CD4-positive, alpha-beta T cell treated with Interferon gamma for 1 hour (primary cell): ENCODE measurements around the gene SYCP3.
A peak's percentile ranks its signal among the peaks of the same experiment; 100 is the strongest.
"Not testable (repeated sequence)": the region's sequence is repeated elsewhere in the genome, so short reads cannot be mapped to it uniquely, and the experiment has no call there.

Experiments
- DNase-seq: peaks from one replicate; pipeline ENCODE4 v3.0.0-alpha.2; 2020

Gene SYCP3

GRCh38 chr12:101759396-101760047, 20.3 kb upstream of the SYCP3 start:
- no peak for DNase-seq

DNA sequence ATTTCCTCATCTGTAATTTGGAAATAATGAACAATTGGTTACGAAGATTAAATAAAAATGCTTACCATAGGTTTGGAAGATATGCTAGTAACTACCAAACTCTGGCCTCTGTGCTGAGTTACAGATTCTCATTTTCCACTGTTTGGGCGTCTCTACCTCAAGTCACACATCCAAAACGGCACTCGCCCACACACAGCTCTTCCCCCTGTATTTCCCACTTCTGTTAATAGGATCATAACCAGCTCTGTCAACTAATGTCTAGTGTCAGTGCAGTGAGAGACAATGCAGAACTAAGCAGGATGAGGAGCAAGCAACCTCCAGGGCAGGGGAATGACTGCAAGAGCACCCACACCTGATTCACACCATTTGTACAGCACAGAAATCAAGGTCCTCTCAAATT, 10.9 kb upstream of the SYCP3 start:
- DNase-seq, result no peak

- DNase-seq, result no peak
Observed at GRCh38 chr12:101749657-101750056, 10.4 kb upstream of the SYCP3 start.

DNA sequence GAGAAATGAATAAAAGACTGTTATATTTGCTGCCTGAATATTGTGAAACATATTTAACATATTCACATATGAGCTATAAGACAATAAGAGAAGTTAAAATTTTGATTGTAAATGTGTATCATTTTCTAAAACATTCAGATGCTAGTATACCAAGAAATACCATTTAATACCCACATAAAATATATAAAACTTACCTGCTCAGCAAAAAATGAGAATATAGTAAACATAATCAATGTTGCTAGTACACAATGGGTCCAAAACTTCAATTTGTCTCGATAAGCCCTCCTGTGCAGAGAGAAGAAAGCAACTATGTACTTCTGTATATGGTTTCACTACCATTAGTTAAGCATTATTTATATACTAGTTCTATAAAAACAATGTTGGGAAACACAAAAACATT, 9.6 kb upstream of the SYCP3 start:
- no peak for DNase-seq

GRCh38 chr12:101747697-101748096, 8.4 kb upstream of the SYCP3 start:
- no peak for DNase-seq

GRCh38 chr12:101746661-101747060, 7.4 kb upstream of the SYCP3 start:
- DNase-seq, result no peak

GRCh38 chr12:101746196-101746595, 6.9 kb upstream of the SYCP3 start:
- DNase-seq, result no peak

DNA sequence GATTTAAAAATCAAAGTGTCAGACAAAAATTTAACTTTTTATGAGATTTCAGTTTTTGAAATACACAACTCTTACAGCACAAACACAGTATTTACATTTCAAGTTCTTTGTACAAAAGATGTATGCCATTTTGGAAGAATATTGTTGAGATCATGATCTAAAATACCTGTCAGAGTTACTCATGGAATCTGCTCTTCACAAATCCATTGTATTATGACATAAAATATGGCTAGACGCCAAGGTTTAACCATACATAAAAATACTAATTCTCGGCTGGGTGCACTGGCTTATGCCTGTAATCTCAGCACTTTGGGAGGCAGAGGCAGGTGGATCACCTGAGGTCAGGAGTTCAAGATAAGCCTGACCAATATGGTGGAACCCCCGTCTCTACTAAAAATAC, 6.2 kb upstream of the SYCP3 start:
- DNase-seq, result no peak

DNA sequence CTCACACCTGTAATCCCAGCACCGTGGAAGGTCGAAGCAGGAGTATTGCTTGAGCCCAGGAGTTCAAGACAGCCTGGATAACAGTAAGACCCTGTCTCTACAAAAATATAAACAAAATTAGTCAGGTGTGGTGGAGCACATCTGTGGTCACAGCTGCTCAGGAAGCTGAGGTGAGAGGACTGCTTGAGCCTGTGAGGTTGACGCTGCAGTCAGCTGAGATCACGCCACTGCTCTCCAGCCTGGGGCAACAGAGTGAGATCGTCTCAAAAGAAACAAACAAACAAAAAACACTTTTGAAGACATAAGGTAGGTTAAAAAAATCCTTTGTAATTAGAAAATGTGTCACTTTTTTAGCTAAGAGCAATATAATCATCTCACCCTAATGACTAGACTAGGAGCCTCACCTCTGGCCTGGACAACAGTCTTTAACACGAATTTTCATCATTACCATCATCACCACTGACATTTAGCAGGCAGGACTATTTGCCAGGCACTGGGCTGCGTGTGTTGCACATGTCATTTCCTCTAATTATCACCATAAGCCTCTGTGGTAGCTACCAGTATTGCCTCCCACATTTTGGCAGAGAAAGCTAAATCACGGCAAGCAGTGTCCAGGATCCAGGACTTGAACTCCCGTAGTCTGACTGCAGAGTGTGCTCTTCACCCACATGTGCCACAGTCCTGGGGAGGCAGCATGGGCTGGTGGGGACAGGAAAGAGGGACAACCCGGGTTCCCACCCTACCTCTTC, 4.6 kb upstream of the SYCP3 start:
- peak; percentile 83 for DNase-seq

GRCh38 chr12:101743242-101743641, 4.0 kb upstream of the SYCP3 start:
- DNase-seq, result no peak

- DNase-seq, result no peak
Observed at GRCh38 chr12:101740980-101741379, 1.7 kb upstream of the SYCP3 start.

DNA sequence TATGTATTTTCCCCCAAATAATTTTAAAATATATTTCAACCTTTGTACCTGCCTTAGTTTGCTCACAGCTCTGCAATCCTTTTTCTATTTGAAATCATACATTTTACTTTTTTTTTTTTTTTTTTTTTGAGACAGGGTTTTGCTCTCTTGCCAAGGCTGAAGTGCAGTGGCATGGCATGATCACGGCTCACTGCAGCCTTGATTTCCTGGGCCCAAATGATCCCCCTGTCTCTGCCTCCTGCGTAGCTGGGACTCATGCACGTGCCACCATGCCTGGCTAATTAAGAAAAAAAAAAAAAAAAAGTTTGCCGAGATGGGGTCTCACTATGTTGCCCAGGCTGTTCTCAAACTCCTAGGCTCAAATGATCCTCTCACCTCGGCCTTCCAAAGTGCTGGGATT, 1.3 kb upstream of the SYCP3 start:
- DNase-seq, result no peak

DNA sequence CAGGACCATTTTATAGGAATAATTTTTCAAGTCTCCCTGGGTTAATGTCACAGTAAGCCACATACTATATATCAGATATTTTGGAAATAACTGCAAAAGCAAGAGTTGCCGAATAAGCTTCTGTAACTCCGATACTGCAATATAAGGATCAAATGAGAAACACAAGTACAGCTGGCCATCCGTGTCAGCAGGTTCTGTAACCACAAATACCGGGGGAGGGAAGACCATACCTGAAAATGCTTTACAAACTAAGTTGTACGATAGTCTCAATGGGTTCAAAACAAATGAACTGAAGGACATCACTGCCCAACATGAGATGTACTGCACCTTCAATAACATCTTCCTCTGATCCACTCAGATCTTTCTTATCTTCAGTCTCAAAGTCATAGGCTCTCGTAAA, 1.8 kb downstream of the SYCP3 start:
- no peak for DNase-seq

GRCh38 chr12:101734482-101734881, 4.8 kb downstream of the SYCP3 start:
- not testable (repeated sequence) for DNase-seq

- no peak for DNase-seq
Observed at GRCh38 chr12:101733166-101733565, 6.1 kb downstream of the SYCP3 start.

GRCh38 chr12:101732318-101732717, 6.9 kb downstream of the SYCP3 start:
- no peak for DNase-seq

DNA sequence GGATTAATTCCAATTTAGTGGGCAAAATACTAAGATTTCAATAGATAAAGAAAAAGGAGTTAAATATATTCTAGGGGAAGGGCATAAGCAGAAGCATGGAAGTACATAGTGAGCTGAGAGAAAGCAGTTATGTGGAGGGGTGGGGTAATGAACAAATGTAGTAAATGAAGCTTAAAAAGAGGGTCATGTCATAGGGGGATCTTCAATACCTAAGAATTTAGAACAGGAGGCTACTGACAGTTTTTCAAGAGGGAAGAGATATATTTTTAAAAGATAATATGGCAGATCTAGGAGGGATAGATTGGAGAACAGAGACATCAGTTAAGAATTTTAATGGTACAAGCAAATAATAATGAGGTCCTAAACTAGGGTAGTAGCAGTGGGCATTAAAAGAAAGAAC, 9.4 kb downstream of the SYCP3 start:
- DNase-seq, result no peak

- no peak for DNase-seq
Observed at GRCh38 chr12:101727098-101727497, 12.2 kb downstream of the SYCP3 start.

GRCh38 chr12:101722392-101722791, 16.9 kb downstream of the SYCP3 start:
- no peak for DNase-seq

- no peak for DNase-seq
Observed at GRCh38 chr12:101720118-101720517, 19.1 kb downstream of the SYCP3 start.

GRCh38 chr12:101719566-101719965, 19.7 kb downstream of the SYCP3 start:
- DNase-seq, result no peak

DNA sequence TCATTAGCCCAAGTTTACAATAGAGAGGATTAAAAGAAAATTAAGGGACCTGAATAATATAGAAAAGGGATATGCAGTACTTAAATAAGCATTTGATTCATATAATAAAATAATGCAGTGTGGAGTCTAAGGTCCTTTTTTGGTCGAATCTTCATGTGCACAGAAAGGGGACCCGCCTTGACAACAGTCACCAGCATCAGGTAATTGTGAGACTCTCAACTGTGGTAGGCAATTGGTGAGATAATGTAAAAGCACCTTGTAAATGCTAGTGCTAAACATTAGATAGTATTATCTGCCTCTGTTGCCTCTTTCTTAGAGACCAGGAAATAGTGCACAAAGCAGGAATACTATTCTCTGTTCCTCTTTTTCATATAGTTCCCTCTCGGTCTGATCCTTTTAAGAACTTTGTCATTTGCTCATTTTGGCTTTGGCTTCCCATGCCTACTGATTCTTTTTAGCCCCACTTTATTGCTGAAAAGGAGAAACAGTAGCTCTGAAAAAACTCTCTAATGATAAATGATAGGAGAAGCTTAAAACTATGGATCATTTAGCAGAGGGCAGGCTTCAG, 24.3 kb downstream of the SYCP3 start:
- DNase-seq, result no peak

DNA sequence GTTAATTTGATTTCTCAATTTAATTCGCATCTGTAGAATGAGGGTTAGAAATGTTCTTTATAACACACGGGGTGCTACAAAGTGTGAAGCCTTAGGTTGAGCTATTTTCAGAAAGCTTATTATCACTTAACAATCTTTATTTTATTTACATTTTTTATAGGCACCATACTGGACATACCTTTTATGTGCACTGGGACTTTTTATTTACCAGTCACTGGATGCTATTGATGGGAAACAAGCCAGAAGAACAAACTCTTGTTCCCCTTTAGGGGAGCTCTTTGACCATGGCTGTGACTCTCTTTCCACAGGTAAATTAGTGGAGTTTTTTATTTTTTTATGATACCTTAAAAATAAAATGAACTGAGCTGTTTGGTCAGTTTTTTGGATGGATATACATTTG, 25.3 kb downstream of the SYCP3 start:
- no peak for DNase-seq

- no peak for DNase-seq
Observed at GRCh38 chr12:101713059-101713682, 26.1 kb downstream of the SYCP3 start.
